Endothelial cell (in vitro differentiated cells): ENCODE measurements around the gene CDC25A. TPM values are rescaled to one million over a fixed set of nuclear protein-coding genes. Genes with fewer than 3 reads are reported as not detected.

Source experiments
- DNase-seq: peaks from one replicate; pipeline ENCODE4 v3.0.0; 2021; ENCODE audit warnings: low spot score
- H3K27ac Mint-ChIP-seq: one replicate; pipeline ENCODE4 v1.8.0; 2021; ENCODE audit warnings: mixed read lengths, inconsistent platforms; ENCODE audit not compliant: unreplicated experiment
- H3K27me3 Mint-ChIP-seq: one replicate; pipeline ENCODE4 v1.8.0; 2021; ENCODE audit warnings: mild to moderate bottlenecking, moderate library complexity, mixed read lengths, inconsistent platforms; ENCODE audit not compliant: unreplicated experiment
- H3K36me3 Mint-ChIP-seq: one replicate; pipeline ENCODE4 v1.8.0; 2021; ENCODE audit warnings: mild to moderate bottlenecking, low read depth, mixed read lengths, inconsistent platforms; ENCODE audit not compliant: unreplicated experiment
- H3K4me1 Mint-ChIP-seq: one replicate; pipeline ENCODE4 v1.8.0; 2021; ENCODE audit warnings: mild to moderate bottlenecking, mixed read lengths, inconsistent platforms; ENCODE audit not compliant: unreplicated experiment
- H3K4me3 Mint-ChIP-seq: one replicate; pipeline ENCODE4 v1.8.0; 2021; ENCODE audit warnings: mild to moderate bottlenecking, mixed read lengths, inconsistent platforms; ENCODE audit not compliant: unreplicated experiment
- H3K9me3 Mint-ChIP-seq: one replicate; pipeline ENCODE4 v1.8.0; 2021; ENCODE audit warnings: mixed read lengths, inconsistent platforms; ENCODE audit not compliant: unreplicated experiment
- CTCF ChIP-seq: fragments of 200-600 bp; sonication (generic); IDR thresholded peaks from one replicate; pipeline ENCODE4 v1.5.0; 2021; ENCODE audit warnings: antibody characterized with exemption; ENCODE audit not compliant: unreplicated experiment
- total RNA-seq: library from RNA; stranded (reverse); fragmentation: NEBNext Ultra II Directional; extraction: Animal tissue kit (Norgen Biotek cat#: 25700); gene quantifications from one replicate; pipeline ENCODE4 v1.2.1, GENCODE V29; 2021; ENCODE audit not compliant: unreplicated experiment

Gene CDC25A
- total RNA-seq, 1 donor from 2014 or later: 14.8 TPM

- Mint-ChIP-seq H3K36me3 (no peaks in the 10 kb centered on the region), H3K9me3 (no peaks in the 10 kb centered on the region), H3K27ac (no peak overlapping the region), H3K4me3 (no peak overlapping the region), H3K27me3 (no peaks in the 10 kb centered on the region), H3K4me1 (peaks cover 15% of the 10 kb centered on the region)
- DNase-seq: no peak
- TF ChIP-seq CTCF: no peak
Observed at GRCh38 chr3:48137425-48137999, 50.7 kb downstream of the CDC25A start.

- Mint-ChIP-seq H3K9me3 (no peaks in the 10 kb centered on the region), H3K27ac (no peak overlapping the region), H3K36me3 (no peaks in the 10 kb centered on the region), H3K4me1 (peaks cover 5% of the 10 kb centered on the region), H3K27me3 (no peaks in the 10 kb centered on the region), H3K4me3 (no peak overlapping the region)
- no peak for TF ChIP-seq CTCF
- DNase-seq: no peak
Observed at GRCh38 chr3:48135552-48136495, 52.4 kb downstream of the CDC25A start.

- no peak overlapping the region for H3K4me3 Mint-ChIP-seq
Observed at GRCh38 chr3:48130321-48130904, 57.8 kb downstream of the CDC25A start.

GRCh38 chr3:48129921-48130320 is 58.3 kb downstream of the CDC25A start:
- no peaks in the 10 kb centered on the region for H3K36me3 Mint-ChIP-seq
- no peaks in the 10 kb centered on the region for H3K27me3 Mint-ChIP-seq
- no peaks in the 10 kb centered on the region for H3K4me1 Mint-ChIP-seq
- no peaks in the 10 kb centered on the region for H3K9me3 Mint-ChIP-seq
- TF ChIP-seq CTCF: no peak
- H3K4me3 Mint-ChIP-seq: no peak overlapping the region
- H3K27ac Mint-ChIP-seq: no peak overlapping the region
- DNase-seq: no peak

More at GRCh38 chr3:48130321-48130904, 57.8 kb downstream of the CDC25A start:
- no peaks in the 10 kb centered on the region for H3K36me3 Mint-ChIP-seq
- no peaks in the 10 kb centered on the region for H3K27me3 Mint-ChIP-seq
- no peak overlapping the region for H3K27ac Mint-ChIP-seq
- DNase-seq: no peak
- no peaks in the 10 kb centered on the region for H3K9me3 Mint-ChIP-seq
- H3K4me1 Mint-ChIP-seq: no peaks in the 10 kb centered on the region
- no peak for TF ChIP-seq CTCF
